ENCODE measurements around the gene DIAPH2. TPM values are rescaled to one million over a fixed set of nuclear protein-coding genes. Genes with fewer than 3 reads are reported as not detected.

DIAPH2 gene
- total and polyA plus RNA-seq, 2 of the 13 experiments (the other 11 are each of a cell fraction or from before 2014, with no cell fraction given) = 2.1 to 8.5 TPM

DNA sequence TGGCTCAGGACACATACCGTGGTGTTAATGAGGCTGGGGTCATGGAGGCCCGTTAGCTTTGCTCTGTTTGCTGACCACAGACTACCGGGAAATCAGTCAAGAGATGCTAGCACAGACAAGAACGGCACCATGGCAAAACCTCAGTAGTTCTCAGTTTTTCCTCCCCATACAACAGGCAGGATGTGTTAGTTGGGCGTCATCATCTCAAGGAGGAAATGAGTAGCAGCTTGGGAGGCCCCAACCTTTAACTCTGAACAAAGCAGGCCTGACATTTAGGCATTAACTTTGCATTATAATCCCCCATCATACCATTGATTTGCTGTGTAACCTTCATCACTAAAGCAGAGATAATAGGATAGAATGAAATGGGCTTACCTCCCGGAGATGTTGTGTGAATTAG lies 913.3 kb downstream of the DIAPH2 start:
- Histone ChIP-seq H4K20me1 (ENCODE audit: insufficient read depth, low read length) (no peaks in the 10 kb centered on the region), H3K36me3 (replicated peaks in 1 of 2; ENCODE audit: control insufficient read depth in 1 of 2, insufficient read depth in 2 of 2, low read length in 2 of 2) (no peaks in the 10 kb centered on the region)

More for the DNA sequence above, 913.3 kb downstream of the DIAPH2 start:
- Histone ChIP-seq H3K27me3 (ENCODE audit: control insufficient read depth in 1 of 2, insufficient read depth in 2 of 2, low read length in 2 of 2) (no peaks in the 10 kb centered on the region), H3K4me2 (ENCODE audit: low read depth, low read length) (no peak overlapping the region), H3K27ac (ENCODE audit: extremely low read length, insufficient read depth, low read length) (no peak overlapping the region), H3K4me1 (ENCODE audit: insufficient read depth, low read length) (no peaks in the 10 kb centered on the region), H3K4me3 (replicated peaks in 1 of 3; ENCODE audit: insufficient read depth in 1 of 3, low read depth in 2 of 3, low read length in 3 of 3) (no peak overlapping the region), H3K9me3 (ENCODE audit: low read length) (no peaks in the 10 kb centered on the region), H3K79me2 (ENCODE audit: insufficient read depth, low read length) (no peaks in the 10 kb centered on the region), H2AFZ (ENCODE audit: low read length) (no peak overlapping the region), H3K9ac (ENCODE audit: insufficient read depth, low read depth, low read length) (no peak overlapping the region)
- intact Hi-C loops (cut with micrococcal nuclease; ENCODE audit: unreplicated experiment) = no loop called here
- ChIA-PET CTCF (ENCODE audit: low intra/inter-chr PET ratio, low total read pairs) (no interaction called here), POLR2A (no interaction called here)
- FAIRE-seq (no peak), DNase-seq (ENCODE audit: low spot score) (no peak), ATAC-seq (no peak)
- in situ Hi-C loops (cut with HindIII; ENCODE audit: extremely low pct_ligation_motif_present, low pct_unique_long_range_greater_than_20kb) = no loop called here
- no TSS peak for BruUV-seq (replicated peaks)
- WGBS (ENCODE audit: low lambda C conversion rate) = 88% methylated on average over 1 of the region's 6 CpGs
- no peak for TF ChIP-seq ZNF660 (CRISPR knock-in tag; IDR thresholded peaks at IDR 0.05; ENCODE audit: borderline replicate concordance, low read depth)
- no peak for TF ChIP-seq TFE3 (CRISPR knock-in tag; IDR thresholded peaks at IDR 0.05)
- TF ChIP-seq, protein P1, sequence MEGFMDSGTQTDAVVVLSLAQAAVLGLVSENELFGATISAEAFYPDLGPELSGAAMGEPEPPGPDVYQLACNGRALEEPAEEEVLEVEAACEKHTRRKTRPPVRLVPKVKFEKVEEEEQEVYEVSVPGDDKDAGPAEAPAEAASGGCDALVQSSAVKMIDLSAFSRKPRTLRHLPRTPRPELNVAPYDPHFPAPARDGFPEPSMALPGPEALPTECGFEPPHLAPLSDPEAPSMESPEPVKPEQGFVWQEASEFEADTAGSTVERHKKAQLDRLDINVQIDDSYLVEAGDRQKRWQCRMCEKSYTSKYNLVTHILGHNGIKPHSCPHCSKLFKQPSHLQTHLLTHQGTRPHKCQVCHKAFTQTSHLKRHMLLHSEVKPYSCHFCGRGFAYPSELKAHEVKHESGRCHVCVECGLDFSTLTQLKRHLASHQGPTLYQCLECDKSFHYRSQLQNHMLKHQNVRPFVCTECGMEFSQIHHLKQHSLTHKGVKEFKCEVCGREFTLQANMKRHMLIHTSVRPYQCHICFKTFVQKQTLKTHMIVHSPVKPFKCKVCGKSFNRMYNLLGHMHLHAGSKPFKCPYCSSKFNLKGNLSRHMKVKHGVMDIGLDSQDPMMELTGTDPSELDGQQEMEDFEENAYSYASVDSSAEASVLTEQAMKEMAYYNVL (CRISPR knock-in tag; IDR thresholded peaks at IDR 0.05; ENCODE audit: borderline replicate concordance) = no peak
- no peak for TF ChIP-seq ZFP41 (CRISPR knock-in tag; IDR thresholded peaks at IDR 0.05; ENCODE audit: borderline replicate concordance)
- no peak for TF ChIP-seq ZKSCAN8 (CRISPR knock-in tag; IDR thresholded peaks at IDR 0.05; ENCODE audit: borderline replicate concordance)
- no peak for TF ChIP-seq ZBTB8A (CRISPR knock-in tag; IDR thresholded peaks at IDR 0.05; ENCODE audit: borderline replicate concordance, low read depth)
- TF ChIP-seq DDIT3 (CRISPR knock-in tag; IDR thresholded peaks at IDR 0.05) = no peak

Measured in HepG2 (cell line).